Cortex of kidney (tissue), 1 donor: Measurements from ENCODE around the gene EML6.
"Not testable (repeated sequence)": the region's sequence is repeated elsewhere in the genome, so short reads cannot be mapped to it uniquely, and the experiment has no call there.

ENCODE experiments used
- DNase-seq: peaks from one replicate; lab custom pipeline; 2025; lab: John Stamatoyannopoulos, UW

Gene EML6

GRCh38 chr2:54966165-54966832 is 242.8 kb downstream of the EML6 start:
- DNase-seq = no peak

- DNase-seq = no peak
These were observed 243.4 kb downstream of the EML6 start for GRCh38 chr2:54966837-54967236.

GRCh38 chr2:54967269-54967668 is 243.8 kb downstream of the EML6 start:
- DNase-seq = no peak

- DNase-seq = no peak
These were observed 244.4 kb downstream of the EML6 start for GRCh38 chr2:54967759-54968365.

- DNase-seq = no peak
These were observed 245.2 kb downstream of the EML6 start for GRCh38 chr2:54968561-54969218.

- no peak for DNase-seq
These were observed 246.0 kb downstream of the EML6 start for GRCh38 chr2:54969295-54969939.

GRCh38 chr2:54969940-54970338 is 246.5 kb downstream of the EML6 start:
- no peak for DNase-seq

GRCh38 chr2:54975175-54975574 is 251.7 kb downstream of the EML6 start:
- DNase-seq = no peak

- no peak for DNase-seq
These were observed 252.4 kb downstream of the EML6 start for GRCh38 chr2:54975598-54976492.

- DNase-seq = no peak
These were observed 253.7 kb downstream of the EML6 start for GRCh38 chr2:54977149-54977548.

- no peak for DNase-seq
These were observed 256.0 kb downstream of the EML6 start for GRCh38 chr2:54979321-54980044.

- no peak for DNase-seq
These were observed 257.9 kb downstream of the EML6 start for GRCh38 chr2:54981385-54981784.

GRCh38 chr2:54983345-54984220 is 260.1 kb downstream of the EML6 start:
- DNase-seq = no peak

GRCh38 chr2:54984476-54984875 is 261.0 kb downstream of the EML6 start:
- DNase-seq = no peak

- no peak for DNase-seq
These were observed 262.8 kb downstream of the EML6 start for GRCh38 chr2:54986264-54986663.

GRCh38 chr2:54988612-54989011 is 265.1 kb downstream of the EML6 start:
- no peak for DNase-seq

GRCh38 chr2:54990694-54991093 is 267.2 kb downstream of the EML6 start:
- not testable (repeated sequence) for DNase-seq

GRCh38 chr2:54995553-54995952 is 272.1 kb downstream of the EML6 start:
- DNase-seq = no peak

GRCh38 chr2:54997826-54998225 is 274.4 kb downstream of the EML6 start:
- DNase-seq = no peak

GRCh38 chr2:54999182-54999581 is 275.7 kb downstream of the EML6 start:
- DNase-seq = no peak
